ENCODE data around the gene CFAP77.

The CFAP77 gene

DNA sequence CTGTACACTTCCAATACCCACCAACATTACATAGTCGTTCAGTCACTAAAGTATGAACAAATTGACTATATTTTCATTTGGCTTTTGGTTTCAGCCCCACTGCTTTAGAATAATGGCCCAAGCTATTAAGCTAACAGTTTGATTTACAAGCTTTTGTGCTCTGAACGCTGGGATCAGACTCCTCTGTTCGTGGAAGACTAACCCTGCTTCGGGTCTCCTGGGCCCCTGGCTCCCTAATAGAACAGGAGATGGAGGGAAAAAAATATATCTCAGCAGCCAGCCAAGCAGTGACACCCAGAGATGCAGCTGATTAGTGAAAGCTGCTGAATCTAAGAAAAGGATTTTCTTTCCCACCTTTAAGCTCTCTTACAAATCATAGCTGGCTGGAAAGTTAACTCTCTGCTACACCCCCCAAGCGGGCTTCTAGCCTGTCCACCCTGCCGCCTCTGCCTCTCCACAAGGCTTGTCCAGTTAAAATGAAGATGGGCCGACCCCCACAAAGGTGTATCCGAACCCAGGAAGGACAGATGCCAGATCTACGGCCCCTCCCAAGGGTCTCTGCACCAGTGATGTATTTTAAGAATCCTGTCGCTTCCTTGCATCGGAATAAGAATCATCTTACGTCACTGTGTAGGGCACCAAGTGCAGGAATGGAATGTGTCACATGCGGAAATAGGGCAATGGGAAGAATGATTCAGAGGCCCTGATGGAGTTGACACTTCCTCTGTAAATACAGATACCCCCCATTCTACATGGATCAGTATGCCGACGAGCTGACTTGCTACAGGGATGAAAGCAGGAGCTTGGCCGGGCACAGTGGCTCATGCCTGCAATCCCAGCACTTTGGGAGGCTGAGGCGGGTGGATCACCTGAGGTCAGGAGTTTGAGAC, 139.0 kb downstream of the CFAP77 start:
- Histone ChIP-seq H3K4me1 (ENCODE audit: control insufficient read depth, insufficient read depth, low read length) (no peaks in the 10 kb centered on the region; the same call in 1 of the 2 replicates), H3K27ac (ENCODE audit: extremely low read depth, low read depth, low read length) (no peak overlapping the region), H3K4me3 (ENCODE audit: low read depth, low read length) (no peak overlapping the region), H3K36me3 (ENCODE audit: control insufficient read depth in 2 of 2, insufficient read depth in 1 of 2, low read length in 2 of 2) (no peaks in the 10 kb centered on the region), H3K9me3 (ENCODE audit: control insufficient read depth, insufficient read depth, low read depth, low read length) (no peaks in the 10 kb centered on the region)
- TF ChIP-seq REPIN1 (tag by site-specific recombination; IDR thresholded peaks at IDR 0.05; ENCODE audit: low read depth) (no peak), KLF7 (tag by site-specific recombination; IDR thresholded peaks at IDR 0.05; ENCODE audit: borderline replicate concordance) (no peak), ZNF350 (tag by site-specific recombination; IDR thresholded peaks at IDR 0.05) (no peak), ZNF76 (tag by site-specific recombination; IDR thresholded peaks at IDR 0.05; ENCODE audit: borderline replicate concordance, low read depth) (no peak), ZNF426 (tag by site-specific recombination; IDR thresholded peaks at IDR 0.05) (no peak)
- ChIA-PET CTCF (interaction anchor here (0.7 to 1.6 kb wide), 5 partner anchors 11 to 42 kb away, joined by 3 to 6 read pairs (median 3); no protein-coding TSS in a partner anchor), POLR2A (no interaction called here)

- no peak overlapping the region for H3K4me3 ChIP-seq (ENCODE audit: low read depth, low read length)
- no peaks in the 10 kb centered on the region for H3K36me3 ChIP-seq (ENCODE audit: control insufficient read depth in 2 of 2, insufficient read depth in 1 of 2, low read length in 2 of 2)
- ChIA-PET POLR2A (no interaction called here), CTCF (interaction anchor here (0.7 to 0.8 kb wide), 2 partner anchors 11 to 23 kb away, joined by 3 read pairs; no protein-coding TSS in a partner anchor)
- H3K4me1 ChIP-seq (ENCODE audit: control insufficient read depth, insufficient read depth, low read length), result no peaks in the 10 kb centered on the region
- H3K9me3 ChIP-seq (ENCODE audit: control insufficient read depth, insufficient read depth, low read depth, low read length), result no peaks in the 10 kb centered on the region
- H3K27ac ChIP-seq (ENCODE audit: extremely low read depth, low read depth, low read length), result no peak overlapping the region
- no peak for TF ChIP-seq ZNF146 (tag by site-specific recombination; IDR thresholded peaks at IDR 0.05)
- TF ChIP-seq ZNF174 (tag by site-specific recombination; IDR thresholded peaks at IDR 0.05), result no peak
- no peak for TF ChIP-seq ZNF555 (tag by site-specific recombination; conservative IDR thresholded peaks at IDR 0.05)
- no peak for TF ChIP-seq ZXDB (tag by site-specific recombination; IDR thresholded peaks at IDR 0.05)
- no peak for TF ChIP-seq ZNF654 (tag by site-specific recombination; IDR thresholded peaks at IDR 0.05; ENCODE audit: low read depth)
Measured at GRCh38 chr9:132551556-132551955, 141.5 kb downstream of the CFAP77 start.

DNA sequence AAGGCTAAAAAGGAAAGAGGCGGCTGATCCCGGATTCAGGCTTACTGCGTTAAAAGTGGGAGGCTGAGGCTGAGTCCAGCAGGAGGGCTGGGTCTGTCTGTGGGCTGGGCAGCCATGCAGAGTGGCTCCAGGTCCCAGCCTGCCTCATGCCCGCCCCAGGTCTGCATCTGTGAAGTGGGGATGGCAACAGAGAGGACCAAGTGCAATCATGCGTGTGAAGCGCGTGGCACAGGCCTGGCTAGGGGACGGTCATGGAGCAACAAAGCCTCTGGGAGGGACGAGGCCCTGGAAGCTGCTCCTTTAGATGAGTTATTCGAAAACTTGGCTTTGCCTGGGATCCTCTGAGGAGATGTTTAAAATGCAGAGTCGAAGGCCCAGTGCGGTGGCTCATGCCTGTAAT, 142.0 kb downstream of the CFAP77 start:
- H3K9me3 ChIP-seq (ENCODE audit: control insufficient read depth, insufficient read depth, low read depth, low read length), result no peaks in the 10 kb centered on the region
- no peak overlapping the region for H3K4me3 ChIP-seq (ENCODE audit: low read depth, low read length)
- POLR2A ChIA-PET, result no interaction called here
- no peak overlapping the region for H3K27ac ChIP-seq (ENCODE audit: extremely low read depth, low read depth, low read length)
- no peaks in the 10 kb centered on the region for H3K36me3 ChIP-seq (ENCODE audit: control insufficient read depth in 2 of 2, insufficient read depth in 1 of 2, low read length in 2 of 2)
- CTCF ChIA-PET, result interaction anchor here (0.7 kb wide), 1 partner anchor 12 kb away, joined by 3 read pairs; no protein-coding TSS in a partner anchor
- H3K4me1 ChIP-seq (ENCODE audit: control insufficient read depth, insufficient read depth, low read length), result no peaks in the 10 kb centered on the region
- TF ChIP-seq ZNF560 (tag by site-specific recombination; IDR thresholded peaks at IDR 0.05; ENCODE audit: borderline replicate concordance) (no peak), ZNF214 (tag by site-specific recombination; IDR thresholded peaks at IDR 0.05; ENCODE audit: borderline replicate concordance) (no peak), ZNF768 (tag by site-specific recombination; IDR thresholded peaks at IDR 0.05) (no peak), ZNF510 (tag by site-specific recombination; IDR thresholded peaks at IDR 0.05; ENCODE audit: insufficient replicate concordance) (no peak), BCL11B (tag by site-specific recombination; IDR thresholded peaks at IDR 0.05; ENCODE audit: low read depth) (no peak), KLF8 (tag by site-specific recombination; IDR thresholded peaks at IDR 0.05) (no peak), KLF1 (tag by site-specific recombination; IDR thresholded peaks at IDR 0.05) (no peak), ZNF596 (tag by site-specific recombination; IDR thresholded peaks at IDR 0.05) (no peak), ZEB2 (tag by site-specific recombination; IDR thresholded peaks at IDR 0.05) (no peak), ZNF266 (tag by site-specific recombination; IDR thresholded peaks at IDR 0.05; ENCODE audit: low read depth) (no peak), ZNF280D (tag by site-specific recombination; IDR thresholded peaks at IDR 0.05) (no peak)
- TF ChIP-seq, protein P1, sequence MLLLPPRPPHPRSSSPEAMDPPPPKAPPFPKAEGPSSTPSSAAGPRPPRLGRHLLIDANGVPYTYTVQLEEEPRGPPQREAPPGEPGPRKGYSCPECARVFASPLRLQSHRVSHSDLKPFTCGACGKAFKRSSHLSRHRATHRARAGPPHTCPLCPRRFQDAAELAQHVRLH (tag by site-specific recombination; IDR thresholded peaks at IDR 0.05), result no peak
